Right ventricle myocardium superior (tissue), 1 donor: ENCODE measurements around the gene ERCC1. TPM values are rescaled to one million over a fixed set of nuclear protein-coding genes. Genes with fewer than 3 reads are reported as not detected.
"Not testable (repeated sequence)": the region's sequence is repeated elsewhere in the genome, so short reads cannot be mapped to it uniquely, and the experiment has no call there.

Source experiments
- ATAC-seq: fragments of 200-7000 bp; cut with Tn5 transposase; one replicate; pipeline ENCODE4 v1.9.1; 2020; ENCODE audit warnings: mild to moderate bottlenecking; ENCODE audit not compliant: poor library complexity
- DNase-seq: peaks from one replicate; pipeline ENCODE4 v3.0.0-alpha.2; 2020
- intact Hi-C: fragments of 100-400 bp; cut with DNase I; formaldehyde crosslinking; loops from one replicate; pipeline ENCODE4 v1.11.2; 2022
- total RNA-seq: library from RNA; stranded (reverse); fragmentation: NEBNext Ultra II Directional; extraction: Animal tissue kit (Norgen Biotek cat#: 25700); gene quantifications from one replicate; pipeline ENCODE4 v1.2.1, GENCODE V29; 2021
- donor health status: DM: no; HTN: yes; CAD: no; lungs with severe emphysema.

The ERCC1 gene
- total RNA-seq, 1 donor from 2014 or later, result 163 TPM

GRCh38 chr19:45410330-45410729, 13.4 kb downstream of the ERCC1 start:
- DNase-seq, intact Hi-C loops, ATAC-seq: not testable (repeated sequence)

GRCh38 chr19:45409557-45409920, 14.2 kb downstream of the ERCC1 start:
- intact Hi-C loops, result no loop called here
- no peak for ATAC-seq
- no peak for DNase-seq

DNA sequence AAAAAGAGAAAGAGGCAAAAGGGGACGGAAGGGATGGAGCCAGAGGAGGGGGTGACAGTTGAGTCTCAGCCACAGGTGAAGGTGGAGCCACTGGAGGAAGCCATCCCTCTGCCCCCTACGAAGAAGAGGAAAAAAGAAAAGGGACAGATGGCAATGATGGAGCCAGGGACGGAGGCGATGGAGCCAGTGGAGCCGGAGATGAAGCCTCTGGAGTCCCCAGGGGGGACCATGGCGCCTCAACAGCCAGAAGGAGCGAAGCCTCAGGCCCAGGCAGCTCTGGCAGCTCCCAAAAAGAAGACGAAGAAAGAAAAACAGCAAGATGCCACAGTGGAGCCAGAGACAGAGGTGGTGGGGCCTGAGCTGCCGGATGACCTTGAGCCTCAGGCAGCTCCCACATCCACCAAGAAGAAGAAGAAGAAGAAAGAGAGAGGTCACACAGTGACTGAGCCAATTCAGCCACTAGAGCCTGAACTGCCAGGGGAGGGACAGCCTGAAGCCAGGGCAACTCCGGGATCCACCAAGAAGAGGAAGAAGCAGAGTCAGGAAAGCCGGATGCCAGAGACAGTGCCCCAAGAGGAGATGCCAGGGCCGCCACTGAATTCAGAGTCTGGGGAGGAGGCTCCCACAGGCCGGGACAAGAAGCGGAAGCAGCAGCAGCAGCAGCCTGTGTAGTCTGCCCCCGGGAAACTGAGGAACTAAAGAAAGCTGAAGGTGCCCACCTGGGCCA, 14.7 kb downstream of the ERCC1 start:
- no peak for DNase-seq
- intact Hi-C loops, result no loop called here

GRCh38 chr19:45408121-45408520, 15.6 kb downstream of the ERCC1 start:
- DNase-seq, result no peak
- intact Hi-C loops, result no loop called here

More for the DNA sequence above, 14.7 kb downstream of the ERCC1 start:
- no peak for ATAC-seq

GRCh38 chr19:45407585-45407984, 16.1 kb downstream of the ERCC1 start:
- DNase-seq, intact Hi-C loops, ATAC-seq: not testable (repeated sequence)

More at GRCh38 chr19:45408121-45408520, 15.6 kb downstream of the ERCC1 start:
- ATAC-seq, result no peak

- intact Hi-C loops, result no loop called here
- DNase-seq, result no peak
- ATAC-seq, result no peak
Measured at GRCh38 chr19:45407091-45407375, 16.7 kb downstream of the ERCC1 start.

- ATAC-seq (peak; percentile 63), DNase-seq (peak; percentile 81)
- intact Hi-C loops, result no loop called here
Measured at GRCh38 chr19:45406226-45407090, 17.3 kb downstream of the ERCC1 start, which contains the start of gene POLR1G. TSS of gene POLR1G (plus strand) at chr19:45406644. CDS start at chr19:45406697, 53 bp downstream.

GRCh38 chr19:45405435-45406225, 18.1 kb downstream of the ERCC1 start:
- DNase-seq, result peak; percentile 92
- peak; percentile 71 for ATAC-seq
- intact Hi-C loops, result no loop called here

GRCh38 chr19:45404557-45405434, 18.9 kb downstream of the ERCC1 start, which contains the start of gene PPP1R13L:
TSS of gene PPP1R13L (minus strand) at chr19:45405069. CDS start at chr19:45398318, 6,751 bp downstream.
- peak; percentile 90 for DNase-seq
- ATAC-seq, result peak; percentile 68
- intact Hi-C loops, result no loop called here

- peak; percentile 44 for ATAC-seq
- intact Hi-C loops, result no loop called here
- DNase-seq, result peak; percentile 82
Measured at GRCh38 chr19:45403781-45404556, 19.7 kb downstream of the ERCC1 start.

GRCh38 chr19:45403272-45403671, 20.4 kb downstream of the ERCC1 start:
- intact Hi-C loops, result no loop called here
- peak; percentile 0 for ATAC-seq
- peak; percentile 27 for DNase-seq

DNA sequence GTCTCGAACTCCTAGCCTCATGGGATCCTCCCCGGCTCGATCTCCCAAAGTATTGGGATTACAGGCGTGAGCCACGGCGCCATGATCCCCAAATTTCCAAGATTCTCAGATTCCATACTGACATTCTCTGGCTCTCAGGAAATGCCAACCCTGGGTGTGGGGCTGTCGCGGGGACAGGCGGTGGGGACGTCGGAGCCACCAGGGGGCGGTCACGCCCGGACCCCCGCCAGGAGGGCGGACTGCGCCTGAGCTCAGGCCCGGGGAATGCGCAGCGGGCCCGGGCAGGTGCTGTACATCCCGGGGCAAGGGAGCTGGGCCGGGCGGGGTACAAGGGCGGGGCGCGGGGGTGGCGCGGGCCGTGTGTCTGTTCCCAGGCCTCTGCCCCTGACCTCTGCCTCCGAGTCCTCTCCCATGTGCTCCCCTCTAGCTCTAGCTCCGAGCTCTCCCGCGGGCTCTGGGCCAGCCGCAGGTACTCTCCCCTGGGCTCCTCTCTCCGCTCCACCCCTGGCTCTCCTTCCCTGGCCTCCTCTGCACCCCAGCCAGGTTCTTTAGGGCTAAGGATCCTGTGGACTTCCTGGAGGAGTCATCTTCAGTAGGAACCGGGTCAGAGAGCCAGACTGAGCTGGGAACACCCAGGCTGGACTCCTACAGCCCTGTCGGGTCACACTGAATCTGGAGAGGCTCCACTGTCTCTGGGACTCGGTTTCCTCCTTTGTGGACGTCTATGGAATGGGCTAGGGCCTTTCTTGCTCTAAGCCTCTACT, 21.2 kb downstream of the ERCC1 start:
- DNase-seq, result peak; percentile 62

DNA sequence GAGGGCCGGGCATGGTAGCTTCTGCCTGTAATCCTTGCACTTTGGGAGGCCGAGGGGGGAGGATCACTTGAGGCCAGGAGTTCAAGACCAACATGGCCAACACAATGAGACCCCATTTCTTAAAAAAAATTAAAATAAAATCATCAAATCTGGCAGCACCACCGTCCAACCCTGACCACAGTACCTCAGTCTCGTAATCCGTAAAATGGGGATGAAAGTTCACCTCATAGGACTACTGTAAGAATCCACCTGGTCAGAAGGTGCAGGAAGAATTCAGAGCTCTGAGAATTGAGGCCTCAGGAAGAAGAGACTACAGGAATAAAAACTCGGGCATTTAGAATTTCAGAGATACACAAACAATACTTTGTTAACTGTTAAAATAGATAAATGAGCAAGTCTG, 21.9 kb downstream of the ERCC1 start:
- DNase-seq, result no peak

More for the DNA sequence above, 21.2 kb downstream of the ERCC1 start:
- intact Hi-C loops, result no loop called here
- ATAC-seq, result peak; percentile 2

DNA sequence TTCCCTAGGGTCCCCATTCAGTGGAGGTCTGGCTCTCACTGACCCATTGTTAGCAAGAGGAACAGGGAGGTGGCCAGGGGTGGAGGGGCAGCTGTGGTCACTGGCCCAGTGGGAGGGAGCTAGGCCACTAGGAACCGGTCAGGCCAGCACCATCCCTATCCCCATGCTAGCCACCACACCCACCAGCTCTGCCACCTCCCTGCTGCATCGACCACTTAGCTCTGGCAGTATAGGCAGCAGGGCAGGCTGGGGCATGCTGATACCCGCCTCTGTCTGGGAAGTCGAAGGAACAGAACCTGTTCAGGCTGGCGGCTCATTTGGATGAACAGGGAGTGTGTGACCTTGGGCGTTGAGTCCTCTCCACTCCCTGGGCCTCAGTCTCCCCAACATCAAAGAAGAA, 23.5 kb downstream of the ERCC1 start:
- intact Hi-C loops, result no loop called here
- DNase-seq (peak; percentile 37), ATAC-seq (no peak)

More for the DNA sequence above, 21.9 kb downstream of the ERCC1 start:
- no peak for ATAC-seq
- intact Hi-C loops, result no loop called here

GRCh38 chr19:45395821-45396617, 27.7 kb downstream of the ERCC1 start:
- peak; percentile 41 for DNase-seq
- intact Hi-C loops, result no loop called here
- no peak for ATAC-seq
